Vagina (tissue), 2 donors: ENCODE data around the gene HPCA. TPM values are rescaled to one million over a fixed set of nuclear protein-coding genes. Genes with fewer than 3 reads are reported as not detected.

Experiments
- DNase-seq, 2 donors: peaks; one replicate each; pipeline ENCODE4 v3.0.0-alpha.2; 2017; ENCODE audit errors: extremely low spot score in 2 of 2
- H3K27ac ChIP-seq: fragments of 200-600 bp; sonication (generic); one replicate; pipeline ENCODE4 v1.5.1; 2019
- H3K27me3 ChIP-seq: fragments of 200-600 bp; sonication (generic); one replicate; pipeline ENCODE4 v1.5.1; 2019
- H3K36me3 ChIP-seq, 2 donors: fragments of 200-600 bp; sonication (generic); one replicate each; pipeline ENCODE4 v1.5.1; 2017 to 2019
- H3K4me1 ChIP-seq: fragments of 200-600 bp; sonication (generic); one replicate; pipeline ENCODE4 v1.5.1; 2019
- H3K4me3 ChIP-seq, 2 donors: fragments of 200-600 bp; sonication (generic); 1 replicate in 1 of 2; 2 replicates in 1 of 2; pipeline ENCODE4 v1.5.1; 2016 to 2019
- H3K9me3 ChIP-seq: fragments of 200-600 bp; sonication (generic); one replicate; pipeline ENCODE4 v1.5.1; 2019
- CTCF ChIP-seq, 3 experiments: fragments of 450-650 bp in 2 of 3; fragments of 200-600 bp in 1 of 3; sonication (generic) in 1 of 3; IDR thresholded peaks; one replicate each; pipeline ENCODE4 v1.5.1; 2017 to 2019; ENCODE audit warnings: antibody characterized with exemption in 3 of 3, mild to moderate bottlenecking in 2 of 3, moderate library complexity in 2 of 3
- POLR2A ChIP-seq, 2 donors: fragments of 450-650 bp; IDR thresholded peaks; one replicate each; pipeline ENCODE4 v1.6.1; 2017; ENCODE audit warnings: antibody characterized with exemption in 2 of 2, mild to moderate bottlenecking in 2 of 2, moderate library complexity in 2 of 2
- POLR2AphosphoS5 ChIP-seq, 2 donors: sonication (generic); formaldehyde crosslinking; IDR thresholded peaks; one replicate each; pipeline ENCODE4 v1.9.0; 2017; ENCODE audit warnings: antibody characterized with exemption in 2 of 2, mild to moderate bottlenecking in 2 of 2, low read depth in 1 of 2; ENCODE audit not compliant: insufficient read depth in 1 of 2
- intact Hi-C: fragments of 100-400 bp; cut with DNase I; formaldehyde crosslinking; loops from one replicate; pipeline ENCODE4 v1.15.1; 2023
- total RNA-seq: library from RNA; depleted of rRNA; stranded (reverse); fragments of >200 nt; gene quantifications from one replicate; pipeline ENCODE4 v1.2.3, GENCODE V29; 2016

Gene HPCA
- total RNA-seq, 1 donor from 2014 or later = not detected

GRCh38 chr1:32868085-32868484 is 18.2 kb upstream of the HPCA start:
- DNase-seq = no peak
- no peak overlapping the region for H3K27ac ChIP-seq
- H3K27me3 ChIP-seq = no peaks in the 10 kb centered on the region
- peaks cover 0 to under 1% of the 10 kb centered on the region in 2 donors for H3K36me3 ChIP-seq
- H3K4me1 ChIP-seq = peaks cover 26% of the 10 kb centered on the region
- intact Hi-C loops = no loop called here
- no peaks in the 10 kb centered on the region for H3K9me3 ChIP-seq
- H3K4me3 ChIP-seq = no peak overlapping the region
- TF ChIP-seq POLR2AphosphoS5 (IDR thresholded peaks at IDR 0.05; ENCODE audit: insufficient read depth in 1 of 2, low read depth in 1 of 2) (no peak), POLR2A (IDR thresholded peaks at IDR 0.05) (no peak), CTCF (IDR thresholded peaks at IDR 0.05) (no peak)

GRCh38 chr1:32868806-32869455 is 17.4 kb upstream of the HPCA start:
- Histone ChIP-seq H3K4me3 (no peak overlapping the region), H3K27me3 (no peaks in the 10 kb centered on the region), H3K9me3 (no peaks in the 10 kb centered on the region), H3K4me1 (peaks cover 26% of the 10 kb centered on the region), H3K27ac (no peak overlapping the region), H3K36me3 (no peaks in the 10 kb centered on the region)
- intact Hi-C loops = no loop called here
- peak in 1 of 2 donors; percentile 74 for DNase-seq
- no peak for TF ChIP-seq POLR2A (IDR thresholded peaks at IDR 0.05)
- no peak for TF ChIP-seq CTCF (IDR thresholded peaks at IDR 0.05)
- no peak for TF ChIP-seq POLR2AphosphoS5 (IDR thresholded peaks at IDR 0.05; ENCODE audit: insufficient read depth in 1 of 2, low read depth in 1 of 2)

- H3K4me1 ChIP-seq = peaks cover 26% of the 10 kb centered on the region
- H3K27ac ChIP-seq = no peak overlapping the region
- H3K36me3 ChIP-seq = no peaks in the 10 kb centered on the region
- H3K9me3 ChIP-seq = no peaks in the 10 kb centered on the region
- intact Hi-C loops = loop anchor here (10.0 kb wide), 1 partner anchor 155 kb away; no protein-coding TSS in a partner anchor
- H3K4me3 ChIP-seq = peak overlapping the region; percentile 31 to 56
- TF ChIP-seq POLR2AphosphoS5 (IDR thresholded peaks at IDR 0.05; ENCODE audit: insufficient read depth in 1 of 2, low read depth in 1 of 2) = no peak
- no peak for TF ChIP-seq POLR2A (IDR thresholded peaks at IDR 0.05)
- no peak for TF ChIP-seq CTCF (IDR thresholded peaks at IDR 0.05)
- H3K27me3 ChIP-seq = no peaks in the 10 kb centered on the region
- DNase-seq = peak in 1 of 2 donors; percentile 67
These were observed 16.2 kb upstream of the HPCA start for GRCh38 chr1:32869923-32870614.

GRCh38 chr1:32870615-32871363 is 15.5 kb upstream of the HPCA start, which contains the start of gene FNDC5:
TSS of gene FNDC5 (minus strand) at chr1:32870912.
- H3K4me1 ChIP-seq = peaks cover 26% of the 10 kb centered on the region
- TF ChIP-seq POLR2AphosphoS5 (IDR thresholded peaks at IDR 0.05; ENCODE audit: insufficient read depth in 1 of 2, low read depth in 1 of 2) = no peak
- peak within 1 kb of the TSS; percentile 38 to 56 for H3K4me3 ChIP-seq
- intact Hi-C loops = loop anchor here (10.0 kb wide), 1 partner anchor 156 kb away; no protein-coding TSS in a partner anchor
- peak in 1 of 2 donors; percentile 72 for DNase-seq
- H3K27me3 ChIP-seq = no peaks in the 10 kb centered on the region
- H3K9me3 ChIP-seq = no peaks in the 10 kb centered on the region
- H3K27ac ChIP-seq = peak within 1 kb of the TSS; percentile 41
- H3K36me3 ChIP-seq = no peaks in the 10 kb centered on the region
